ENCODE results near the gene MRPS12.

- TF ChIP-seq EP300 (IDR thresholded peaks at IDR 0.05) (no peak), CTCF (IDR thresholded peaks at IDR 0.05) (no peak), POLR2A (IDR thresholded peaks at IDR 0.05) (no peak)
Measured at GRCh38 chr19:38915329-38916321, 15.1 kb upstream of the MRPS12 start.

All from tibial nerve (tissue), 4 donors.